HCT116 (cell line): ENCODE data around the gene IFIH1. TPM values are rescaled to one million over a fixed set of nuclear protein-coding genes. Genes with fewer than 3 reads are reported as not detected.

Source experiments
- ATAC-seq: fragments of 200-7000 bp; cut with Tn5 transposase; 2 replicates; pipeline ENCODE4 v1.9.1; 2020; ENCODE audit warnings: mild to moderate bottlenecking, moderate library complexity
- BruUV-seq: library from RNA; stranded (reverse); fragments of 400-500 nt; replicated peaks from 2 replicates; lab custom pipeline; 2021; lab: Mats Ljungman, UMichigan
- CTCF ChIA-PET: fragments of 300-600 bp; sonication (Branson Sonifier 250); formaldehyde crosslinking; loops from one replicate; lab custom pipeline; 2021; ENCODE audit warnings: antibody characterized with exemption; lab: Charles Lee
- POLR2A ChIA-PET: fragments of 300-600, 350-600 bp; sonication (Branson Sonifier 250); formaldehyde crosslinking; loops from one replicate; lab custom pipeline; 2021; ENCODE audit warnings: antibody characterized with exemption; lab: Charles Lee
- RAD21 ChIA-PET, 2 experiments: fragments of 300-600 bp; sonication (Branson Sonifier 250); formaldehyde crosslinking; loops; one replicate each; lab custom pipeline; 2023; ENCODE audit warnings: low total read pairs in 2 of 2; ENCODE audit not compliant: uncharacterized antibody in 2 of 2, unreplicated experiment in 2 of 2, low non-redundant PET in 1 of 2; lab: Charles Lee
- DNase-seq: peaks from one replicate; pipeline ENCODE4 v3.0.0-alpha.2; 2010; ENCODE audit warnings: low read depth, low spot score
- H2AFZ ChIP-seq: fragments of 200-600 bp; shearing (Covaris generic), sonication (generic); 2 replicates; pipeline ENCODE4 v1.6.1; 2017; ENCODE audit warnings: low read depth, mixed run types, mixed read lengths, antibody characterized with exemption, low read length; ENCODE audit not compliant: poor library complexity, severe bottlenecking
- H3K27ac ChIP-seq: 2 replicates; pipeline ENCODE4 v1.5.1; 2012; ENCODE audit warnings: low read depth, low read length
- H3K27me3 ChIP-seq: fragments of 200-600 bp; sonication (generic); 2 replicates; pipeline ENCODE4 v1.6.1; 2016; ENCODE audit warnings: mixed run types, low read length, mixed read lengths; ENCODE audit not compliant: insufficient read depth
- H3K36me3 ChIP-seq, 2 experiments: fragments of 200-500 bp in 1 of 2; fragments of 200-600 bp in 1 of 2; sonication (Bioruptor generic) in 1 of 2; sonication (generic) in 1 of 2; 2 replicates each; pipeline versions ENCODE4 v1.5.1 to v1.6.1; 2014 to 2016; ENCODE audit warnings: low read length in 2 of 2, inconsistent platforms in 1 of 2, mixed read lengths in 1 of 2, mixed run types in 1 of 2; ENCODE audit not compliant: insufficient read depth in 2 of 2, control insufficient read depth in 1 of 2
- H3K4me1 ChIP-seq, 2 experiments: fragments of 200-600 bp in 1 of 2; sonication (generic) in 1 of 2; 2 replicates each; pipeline versions ENCODE4 v1.5.1 to v1.6.1; 2012 to 2017; ENCODE audit warnings: low read length in 2 of 2, inconsistent platforms in 1 of 2, mild to moderate bottlenecking in 1 of 2, mixed read lengths in 1 of 2, mixed run types in 1 of 2, moderate library complexity in 1 of 2; ENCODE audit not compliant: insufficient read depth in 2 of 2, control insufficient read depth in 1 of 2
- H3K4me2 ChIP-seq: fragments of 200-600 bp; sonication (generic); 2 replicates; pipeline ENCODE4 v1.6.1; 2017; ENCODE audit warnings: mixed run types, low read length, mixed read lengths
- H3K4me3 ChIP-seq, 2 experiments: fragments of 200-600 bp in 1 of 2; sonication (generic) in 1 of 2; replicated peaks in 1 of 2; 2 replicates each; pipeline ENCODE4 v1.5.1; 2011 to 2016; ENCODE audit warnings: low read length in 2 of 2, control low read depth in 1 of 2, low read depth in 1 of 2, mild to moderate bottlenecking in 1 of 2, mixed read lengths in 1 of 2, mixed run types in 1 of 2
- H3K79me2 ChIP-seq: fragments of 200-600 bp; sonication (generic); 2 replicates; pipeline ENCODE4 v1.6.1; 2017; ENCODE audit warnings: mild to moderate bottlenecking, mixed run types, low read length, moderate library complexity, mixed read lengths; ENCODE audit not compliant: insufficient read depth
- H3K9ac ChIP-seq: fragments of 200-600 bp; sonication (generic); 2 replicates; pipeline ENCODE4 v1.6.1; 2016; ENCODE audit warnings: low read length, mixed read lengths
- H3K9me2 ChIP-seq: fragments of 200-600 bp; sonication (generic), shearing (Covaris generic); 2 replicates; pipeline ENCODE4 v1.6.1; 2017; ENCODE audit warnings: mixed run types, mild to moderate bottlenecking, moderate library complexity; ENCODE audit not compliant: insufficient read depth
- H3K9me3 ChIP-seq, 2 experiments: fragments of 200-500 bp in 1 of 2; fragments of 200-600 bp in 1 of 2; sonication (Bioruptor generic) in 1 of 2; sonication (generic) in 1 of 2; 2 replicates each; pipeline ENCODE4 v1.6.1; 2014 to 2017; ENCODE audit warnings: low read length in 2 of 2, mixed read lengths in 2 of 2, inconsistent platforms in 1 of 2, low read depth in 1 of 2, mild to moderate bottlenecking in 1 of 2, mixed run types in 1 of 2, moderate library complexity in 1 of 2; ENCODE audit not compliant: control insufficient read depth in 1 of 2, insufficient read depth in 1 of 2
- H4K20me1 ChIP-seq: fragments of 200-600 bp; sonication (generic), shearing (Covaris generic); 2 replicates; pipeline ENCODE4 v1.6.1; 2017; ENCODE audit warnings: mixed run types, mild to moderate bottlenecking, moderate library complexity; ENCODE audit not compliant: insufficient read depth
- CBX3 ChIP-seq: IDR thresholded peaks from 2 replicates; pipeline ENCODE4 v1.6.1; 2012; ENCODE audit warnings: low read depth
- CTCF ChIP-seq, 3 experiments: fragments of 200-600 bp in 1 of 3; sonication (generic) in 1 of 3; IDR thresholded peaks in 2 of 3; conservative IDR thresholded peaks in 1 of 3; 2 replicates each; pipeline ENCODE4 v1.5.1; 2012 to 2017; ENCODE audit warnings: low read depth in 2 of 3, low read length in 2 of 3, antibody characterized with exemption in 1 of 3, borderline replicate concordance in 1 of 3, control low read depth in 1 of 3, mild to moderate bottlenecking in 1 of 3, mixed read lengths in 1 of 3, mixed run types in 1 of 3, moderate library complexity in 1 of 3; ENCODE audit not compliant: insufficient read depth in 1 of 3
- EGR1 ChIP-seq: IDR thresholded peaks from 2 replicates; pipeline ENCODE4 v1.6.1; 2012; ENCODE audit warnings: low read depth
- ELF1 ChIP-seq: IDR thresholded peaks from 2 replicates; pipeline ENCODE4 v1.6.1; 2012; ENCODE audit warnings: low read depth, borderline replicate concordance
- EZH2phosphoT487 ChIP-seq: fragments of 200-600 bp; IDR thresholded peaks from 2 replicates; pipeline ENCODE4 v1.6.1; 2018; ENCODE audit warnings: antibody characterized with exemption, borderline replicate concordance
- RAD21 ChIP-seq: IDR thresholded peaks from 2 replicates; pipeline ENCODE4 v1.6.1; 2012; ENCODE audit warnings: low read depth, mild to moderate bottlenecking
- SP1 ChIP-seq: IDR thresholded peaks from 2 replicates; pipeline ENCODE4 v1.6.1; 2012; ENCODE audit warnings: low read depth
- SRF ChIP-seq: IDR thresholded peaks from 2 replicates; pipeline ENCODE4 v1.6.1; 2012; ENCODE audit warnings: low read depth
- ZBTB33 ChIP-seq: IDR thresholded peaks from 2 replicates; pipeline ENCODE4 v1.6.1; 2011; ENCODE audit warnings: mild to moderate bottlenecking, low read length, moderate library complexity; ENCODE audit not compliant: insufficient replicate concordance; ENCODE audit errors: extremely low read depth
- ZFX ChIP-seq: fragments of 450-650 bp; IDR thresholded peaks from 2 replicates; pipeline ENCODE4 v1.6.1; 2017
- intact Hi-C: fragments of 100-400 bp; cut with micrococcal nuclease; formaldehyde crosslinking; loops from 2 replicates; pipeline ENCODE4 v1.10.0; 2022
- total RNA-seq: library from RNA; stranded (reverse); gene quantifications from one replicate; pipeline ENCODE4 v1.2.1, GENCODE V29; 2021; ENCODE audit not compliant: unreplicated experiment

The IFIH1 gene
- total RNA-seq, 1 experiment from 2014 or later = 7.0 TPM

GRCh38 chr2:162327134-162327769 is 8.8 kb upstream of the IFIH1 start:
- ChIA-PET RAD21 (no interaction called here), POLR2A (no interaction called here), CTCF (no interaction called here)
- Histone ChIP-seq H3K4me3 (no peak overlapping the region), H4K20me1 (no peaks in the 10 kb centered on the region), H3K36me3 (no peaks in the 10 kb centered on the region), H2AFZ (no peak overlapping the region), H3K4me2 (no peak overlapping the region), H3K27me3 (no peaks in the 10 kb centered on the region), H3K9me3 (no peaks in the 10 kb centered on the region), H3K9me2 (no peaks in the 10 kb centered on the region), H3K9ac (no peak overlapping the region), H3K79me2 (no peaks in the 10 kb centered on the region), H3K27ac (no peak overlapping the region), H3K4me1 (no peaks in the 10 kb centered on the region)
- TF ChIP-seq EGR1 (no peak), EZH2phosphoT487 (no peak), RAD21 (peak; percentile 37), CTCF (IDR thresholded peaks at IDR 0.05 in 2 of 3, conservative IDR thresholded peaks at IDR 0.05 in 1 of 3; ENCODE audit: borderline replicate concordance in 1 of 3, insufficient read depth in 1 of 3, low read depth in 2 of 3, low read length in 2 of 3) (peak in 2 of 3 experiments; percentile 67 to 84; a peak in 4 of 6 replicates)
- no peak for DNase-seq
- peak; percentile 55; the same call in 1 of the 2 replicates for ATAC-seq
- intact Hi-C loops = no loop called here
- BruUV-seq = no TSS peak

GRCh38 chr2:162324953-162325352 is 6.5 kb upstream of the IFIH1 start:
- no peaks in the 10 kb centered on the region for H3K4me1 ChIP-seq
- H3K79me2 ChIP-seq = no peaks in the 10 kb centered on the region
- no peaks in the 10 kb centered on the region for H3K9me3 ChIP-seq
- H3K36me3 ChIP-seq = no peaks in the 10 kb centered on the region
- no peak overlapping the region for H2AFZ ChIP-seq
- H3K27ac ChIP-seq = no peak overlapping the region
- RAD21 ChIA-PET = no interaction called here
- intact Hi-C loops = no loop called here
- CTCF ChIA-PET = no interaction called here
- no peaks in the 10 kb centered on the region for H3K9me2 ChIP-seq
- BruUV-seq = no TSS peak
- TF ChIP-seq CBX3 (no peak), ELF1 (no peak), ZBTB33 (no peak), SP1 (no peak), SRF (no peak), ZFX (no peak), EGR1 (no peak)
- no peaks in the 10 kb centered on the region for H3K27me3 ChIP-seq
- H3K9ac ChIP-seq = no peak overlapping the region
- no peaks in the 10 kb centered on the region for H4K20me1 ChIP-seq
- no peak for DNase-seq
- H3K4me2 ChIP-seq = no peak overlapping the region
- no peak overlapping the region for H3K4me3 ChIP-seq
- ATAC-seq = no peak
- POLR2A ChIA-PET = no interaction called here
